HL-60/S4 treated with retinoic acid at 250 ng/mL for 4 days and 3 days (cell line): ENCODE results near the gene MOBP.

Experiments used
- in situ Hi-C: fragments of 300-500 bp; cut with MboI; formaldehyde crosslinking; loops from 2 replicates; pipeline ENCODE4 v1.7.0; 2022; ENCODE audit warnings: low sequenced_read_pairs

Gene MOBP

DNA sequence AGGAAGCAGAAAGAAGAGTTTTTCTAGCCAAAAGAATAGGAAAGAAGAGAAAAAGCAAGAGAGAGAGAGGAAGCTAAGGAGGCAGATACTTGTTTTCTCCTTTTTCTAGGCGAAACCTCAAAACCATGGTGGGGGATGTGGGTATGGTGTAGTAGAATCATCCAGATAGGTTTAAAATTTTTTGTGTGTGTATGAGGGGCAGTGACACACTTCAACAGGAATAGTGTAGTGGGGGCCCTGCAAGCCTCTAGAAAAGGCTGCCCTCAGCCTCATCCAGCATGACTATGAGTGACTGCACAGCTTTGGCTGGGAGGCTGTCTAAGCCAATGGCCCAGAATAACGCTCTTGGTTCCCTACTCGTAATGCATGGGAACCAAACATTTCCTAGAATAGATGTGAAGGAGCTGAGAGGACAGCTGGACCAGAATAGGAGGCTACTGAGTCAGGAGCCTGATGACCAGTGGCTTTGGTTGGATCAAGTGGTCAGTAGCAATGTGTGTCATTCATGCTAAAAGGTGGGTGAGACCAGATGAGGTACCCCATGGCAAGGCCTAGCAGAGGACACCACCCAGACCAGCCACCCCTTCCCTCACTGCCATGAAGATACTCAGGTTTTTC, 24.4 kb downstream of the MOBP start:
- in situ Hi-C loops, result no loop called here

DNA sequence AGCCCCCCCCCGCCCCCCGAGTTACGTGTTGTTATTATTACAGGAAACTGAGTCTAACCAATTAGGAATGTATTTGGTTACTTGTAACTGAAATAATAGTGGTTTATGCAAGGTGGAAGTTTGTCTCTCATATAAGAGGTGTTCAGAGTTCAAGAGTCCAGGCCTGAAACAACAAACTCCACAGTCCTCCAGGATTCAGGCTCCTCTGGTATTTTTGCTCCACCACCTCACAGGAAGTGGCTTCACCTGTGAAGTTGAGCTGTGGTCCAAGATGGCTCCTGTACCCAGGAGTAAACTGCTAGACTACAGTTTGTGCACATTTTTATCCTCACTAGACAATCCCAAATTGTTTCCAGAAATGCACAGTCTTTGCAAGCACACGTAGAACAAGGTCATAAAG, 27.3 kb downstream of the MOBP start:
- in situ Hi-C loops, result no loop called here

DNA sequence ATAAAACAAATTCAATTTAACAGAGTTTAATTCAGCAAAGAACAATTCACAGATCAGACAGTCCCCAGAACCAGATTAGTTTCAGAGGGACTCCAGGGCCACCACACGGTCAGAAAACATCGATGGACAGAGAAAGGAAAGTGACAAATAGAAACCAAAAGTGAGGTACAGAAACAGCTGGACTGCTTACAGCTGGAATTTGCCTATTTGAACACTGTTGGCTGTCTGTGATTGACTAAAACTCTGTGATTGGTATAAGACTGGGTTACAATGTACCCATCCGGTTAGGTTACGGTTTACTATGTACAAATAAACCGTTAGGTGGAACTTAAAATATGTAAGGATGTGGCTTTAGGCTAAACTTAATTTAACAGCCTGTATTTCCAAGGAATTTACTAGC, 30.3 kb downstream of the MOBP start:
- in situ Hi-C loops, result no loop called here

DNA sequence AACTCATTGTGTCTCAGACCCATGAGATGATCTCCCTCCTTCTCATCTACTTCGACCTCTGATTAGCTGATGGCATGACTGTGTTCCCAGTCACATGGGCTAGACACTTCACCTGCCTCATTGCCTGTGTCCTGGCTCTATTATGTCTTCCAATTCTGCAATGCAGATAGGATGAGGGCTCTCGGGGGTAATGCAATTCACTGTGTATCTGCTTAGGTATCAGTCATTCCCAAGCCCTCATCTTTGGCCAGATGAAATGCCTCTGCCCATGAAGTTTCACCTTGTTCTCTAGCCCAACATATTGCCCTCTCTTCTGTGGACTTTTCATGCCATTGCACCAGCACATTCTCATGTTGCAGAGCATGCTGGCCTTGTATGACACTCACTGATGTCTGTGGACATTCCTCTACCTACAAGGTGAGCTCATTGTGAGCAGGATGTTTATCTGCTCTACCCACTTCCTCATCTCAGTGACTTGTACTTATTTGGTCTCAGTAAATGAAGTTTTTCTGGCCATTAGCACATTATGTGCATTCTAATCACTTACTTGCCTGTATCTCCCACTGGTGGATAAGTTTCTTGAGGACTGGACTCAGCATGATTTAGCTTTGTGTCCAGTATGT, 32.3 kb downstream of the MOBP start:
- in situ Hi-C loops, result no loop called here

DNA sequence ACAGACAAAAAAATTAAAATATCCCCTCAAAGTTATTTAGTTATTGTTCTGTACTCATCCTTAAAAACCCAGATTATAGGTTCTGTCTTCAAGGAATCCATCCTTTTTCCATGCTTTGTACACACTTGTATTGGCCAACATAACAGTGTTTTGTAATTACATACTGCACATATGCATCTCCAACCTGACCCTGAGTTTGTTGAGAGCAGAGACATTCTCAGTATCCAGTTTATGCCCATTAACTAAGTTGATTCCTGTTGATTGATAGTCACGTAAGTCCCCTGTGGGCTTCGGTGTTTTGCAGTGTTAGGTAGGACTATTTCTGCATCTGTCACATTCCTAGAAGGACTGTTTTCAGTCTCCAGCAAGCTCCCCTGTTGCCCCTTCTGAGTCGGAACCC, 33.6 kb downstream of the MOBP start:
- in situ Hi-C loops, result no loop called here

DNA sequence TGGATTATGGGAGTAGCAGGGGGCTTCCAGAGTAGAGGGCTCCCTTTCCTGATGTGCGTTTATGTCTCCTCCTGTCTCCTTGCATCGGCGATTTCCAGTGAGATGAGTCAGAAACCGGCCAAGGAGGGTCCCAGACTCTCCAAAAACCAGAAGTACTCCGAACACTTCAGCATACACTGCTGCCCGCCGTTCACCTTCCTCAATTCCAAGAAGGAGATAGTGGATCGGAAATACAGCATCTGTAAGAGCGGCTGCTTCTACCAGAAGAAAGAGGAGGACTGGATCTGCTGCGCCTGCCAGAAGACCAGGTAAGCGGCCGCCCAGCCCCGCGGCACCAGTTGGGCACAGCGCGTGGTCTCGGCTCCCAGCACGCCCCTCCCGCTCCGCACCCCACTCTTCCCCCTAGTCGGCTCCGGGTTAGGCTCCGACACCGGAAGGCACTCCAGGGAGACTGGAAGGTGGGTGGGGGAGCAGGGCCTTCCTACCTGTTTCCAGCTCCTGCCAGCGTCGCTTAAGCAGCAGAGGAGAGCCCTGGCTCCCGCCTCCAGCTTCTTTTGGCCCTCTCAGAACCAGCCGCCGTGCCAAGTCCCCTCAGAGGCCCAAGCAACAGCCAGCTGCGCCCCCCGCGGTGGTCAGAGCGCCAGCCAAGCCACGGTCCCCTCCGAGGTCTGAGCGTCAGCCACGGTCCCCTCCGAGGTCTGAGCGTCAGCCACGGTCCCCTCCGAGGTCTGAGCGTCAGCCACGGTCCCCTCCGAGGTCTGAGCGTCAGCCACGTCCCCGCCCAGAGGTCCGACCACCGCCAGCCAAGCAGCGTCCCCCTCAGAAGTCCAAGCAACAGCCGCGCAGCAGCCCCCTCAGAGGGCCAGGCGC, 34.7 kb downstream of the MOBP start:
- in situ Hi-C loops, result no loop called here

DNA sequence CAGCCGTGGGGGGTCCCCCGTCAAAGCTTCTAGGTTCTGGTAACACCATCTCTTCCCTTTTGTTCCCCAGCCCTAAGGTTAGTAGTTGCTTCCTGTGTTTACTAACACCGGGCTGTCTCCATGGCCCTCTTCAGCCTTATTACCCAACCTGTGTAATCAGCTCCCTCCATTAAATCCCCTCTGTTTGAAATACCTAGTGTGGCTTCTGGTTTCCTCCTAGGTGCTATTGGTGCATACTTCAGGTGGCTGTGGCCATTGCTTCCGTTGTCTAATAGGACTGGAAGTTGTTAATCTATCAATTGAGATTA, 35.3 kb downstream of the MOBP start:
- in situ Hi-C loops, result no loop called here

DNA sequence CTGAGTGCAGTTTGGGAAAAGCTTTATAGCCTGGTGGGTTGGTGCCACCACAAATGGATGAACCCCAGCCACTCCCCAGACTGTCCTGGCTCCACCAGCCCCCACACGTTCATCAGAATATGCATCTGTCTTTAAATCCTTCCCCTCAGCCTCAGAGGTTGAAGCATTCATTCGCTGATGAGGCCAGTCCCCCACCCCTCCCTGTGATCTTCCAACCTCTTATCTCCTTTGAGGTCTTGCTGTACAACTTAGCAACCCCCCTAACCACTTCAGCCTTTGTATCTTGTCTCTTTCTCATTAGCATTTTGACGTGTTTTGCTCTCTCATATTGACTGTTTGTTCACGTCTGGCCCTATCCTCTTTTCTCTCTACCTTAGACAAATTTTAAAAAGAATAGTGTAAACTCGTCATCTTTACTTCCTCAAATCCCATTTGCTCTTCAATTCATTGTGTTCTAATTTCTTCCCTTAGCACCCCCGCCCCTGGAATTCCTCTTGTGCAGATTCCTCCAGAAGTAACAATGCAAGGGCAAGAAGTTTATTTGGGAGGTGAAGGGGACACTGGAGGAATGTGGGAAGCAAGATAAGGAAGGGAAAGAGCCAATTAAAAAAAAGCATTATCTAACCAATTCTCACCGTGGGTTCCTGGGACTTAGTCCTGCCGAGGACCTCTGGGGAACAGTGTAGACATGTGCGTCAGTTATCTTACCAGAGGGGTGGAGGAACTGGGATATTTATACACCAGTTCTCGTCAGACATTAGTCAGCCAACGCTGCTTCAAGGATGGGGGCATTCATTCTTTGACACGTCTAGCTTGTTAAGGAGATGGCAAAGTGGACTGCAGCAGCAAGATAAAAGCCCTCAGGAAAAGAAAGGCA, 38.6 kb downstream of the MOBP start:
- in situ Hi-C loops, result no loop called here

DNA sequence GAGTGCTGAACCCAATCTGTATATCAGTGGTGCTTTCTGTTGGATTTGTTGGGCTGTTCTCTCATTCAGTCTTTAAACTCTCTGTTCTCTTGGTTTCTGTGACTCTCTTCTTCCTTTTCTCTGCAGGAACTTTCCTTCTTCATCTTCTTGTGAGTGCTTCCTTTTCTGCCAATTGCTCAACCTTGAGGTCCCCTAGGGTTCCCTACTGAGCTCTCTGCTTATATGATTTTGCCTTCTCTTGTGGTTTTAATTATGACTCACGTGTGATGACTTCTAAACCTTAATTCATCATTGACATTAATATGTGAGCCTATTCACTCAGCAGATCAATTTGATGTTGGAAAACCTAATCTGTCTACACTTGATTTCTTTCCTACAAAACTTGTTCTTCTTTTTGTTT, 39.4 kb downstream of the MOBP start:
- in situ Hi-C loops, result no loop called here

DNA sequence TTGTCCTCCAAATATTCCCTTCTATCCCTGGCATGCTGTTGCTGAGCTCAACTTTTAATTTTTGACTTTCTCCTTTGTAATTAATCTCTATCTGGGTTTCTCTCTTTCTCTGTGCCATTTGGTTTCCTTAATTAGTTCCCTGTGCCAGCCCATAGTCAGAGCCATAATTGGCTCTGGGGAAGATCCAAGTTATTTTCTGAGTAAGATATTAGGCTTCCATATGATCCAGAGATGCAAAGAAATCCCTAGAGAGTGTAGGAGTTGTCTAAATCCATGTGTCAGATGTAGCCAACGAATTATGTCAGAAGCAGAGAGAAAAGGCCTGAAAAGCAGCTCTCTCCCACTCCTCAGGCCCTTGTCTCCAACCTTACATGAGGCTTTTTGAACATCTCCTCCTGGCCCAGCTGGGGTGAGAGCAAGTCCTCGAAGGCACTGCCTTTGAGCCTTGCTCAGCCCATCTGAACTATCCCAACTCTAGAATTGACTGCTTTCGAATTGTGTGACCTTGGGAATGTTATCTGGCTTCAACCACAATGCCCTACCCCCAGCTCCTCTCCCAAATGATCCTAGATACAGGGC, 46.4 kb downstream of the MOBP start:
- in situ Hi-C loops, result no loop called here

DNA sequence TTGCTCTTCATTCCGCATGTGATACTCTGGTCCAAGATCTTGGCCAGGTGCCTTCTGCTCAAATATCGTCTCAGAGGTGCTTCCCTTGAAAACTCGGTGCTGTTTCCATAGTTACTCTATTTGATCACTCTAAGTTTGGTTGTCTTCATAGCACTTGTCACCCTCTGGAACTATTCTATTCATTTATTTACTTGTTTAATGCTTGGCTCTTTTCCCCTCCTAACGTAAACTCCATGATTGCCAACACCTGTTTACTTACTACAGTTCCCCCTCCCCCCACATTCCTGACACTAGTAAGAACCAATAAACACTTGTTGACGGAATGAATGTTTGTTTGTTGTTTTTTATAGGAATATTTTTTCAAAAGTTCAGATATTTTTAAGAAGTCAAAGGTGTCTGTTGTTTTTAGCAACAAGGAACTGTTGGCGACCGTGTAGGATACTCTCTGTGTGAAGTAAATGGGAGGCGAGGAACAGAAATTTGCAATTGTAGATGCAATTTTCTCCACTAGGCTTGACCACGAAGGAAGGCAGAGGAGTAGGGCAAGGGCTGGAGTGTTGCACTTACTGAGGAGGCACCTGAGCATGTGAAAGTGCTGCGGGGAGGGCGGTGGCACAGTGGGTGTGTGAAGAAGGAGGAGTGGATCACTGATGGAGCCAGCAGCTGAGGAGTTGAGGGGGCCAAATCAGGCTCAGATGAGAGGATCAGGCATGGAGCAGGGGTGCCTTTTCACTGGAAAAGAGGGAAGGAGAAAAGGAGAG, 48.4 kb downstream of the MOBP start:
- in situ Hi-C loops, result no loop called here

DNA sequence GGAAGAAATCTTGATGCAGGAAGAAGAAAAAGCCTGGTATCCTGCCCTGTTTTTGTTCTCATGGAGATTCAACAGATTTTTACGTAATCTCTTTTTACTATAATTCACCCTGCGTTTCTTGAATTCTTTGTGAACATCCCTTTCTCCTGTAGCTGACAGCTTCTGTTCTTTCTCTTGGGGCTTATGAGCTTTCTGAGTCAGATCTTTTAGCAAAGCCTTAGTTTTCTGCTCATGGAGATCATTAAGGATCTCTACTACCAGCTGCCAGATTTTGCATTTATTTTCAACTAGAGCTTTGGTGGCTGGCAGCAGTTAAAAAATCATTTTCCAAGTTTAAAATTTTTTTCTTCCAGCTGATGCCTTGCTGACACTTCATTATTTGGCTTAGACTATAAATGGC, 51.6 kb downstream of the MOBP start:
- in situ Hi-C loops, result no loop called here

DNA sequence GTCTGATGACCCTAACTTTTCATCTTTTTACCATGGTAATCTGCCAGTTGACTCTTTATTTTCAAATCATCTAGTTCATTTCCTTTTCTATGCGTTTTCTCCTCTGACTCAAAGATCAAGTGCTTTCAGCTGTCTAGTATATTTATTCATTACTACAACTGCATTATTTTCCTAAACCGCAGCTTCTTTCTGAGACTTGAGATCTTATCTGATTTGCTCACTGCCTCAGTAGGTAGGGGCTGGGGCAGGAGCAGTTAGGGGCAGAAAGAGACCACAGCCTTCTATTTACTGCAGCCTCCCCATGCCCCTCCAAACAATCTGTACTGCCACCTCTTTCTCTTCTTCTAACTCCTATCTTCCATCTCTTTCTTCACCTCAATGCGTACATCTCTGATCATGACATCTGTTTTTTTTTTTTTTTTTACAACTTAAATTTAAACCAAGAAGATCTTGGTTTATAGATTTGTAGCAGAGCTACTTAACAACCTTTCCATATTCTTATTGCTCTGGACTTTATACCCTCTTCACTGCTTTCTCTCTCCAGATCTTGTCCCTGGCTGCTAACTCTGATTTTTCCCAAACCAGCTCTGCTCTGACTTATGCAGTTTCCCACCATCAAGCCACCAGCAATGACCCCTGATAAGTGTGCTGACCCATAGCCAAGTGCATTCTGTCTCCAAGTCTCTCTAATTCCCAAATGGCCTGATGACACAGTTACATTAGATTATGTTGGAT, 52.2 kb downstream of the MOBP start:
- in situ Hi-C loops, result no loop called here

DNA sequence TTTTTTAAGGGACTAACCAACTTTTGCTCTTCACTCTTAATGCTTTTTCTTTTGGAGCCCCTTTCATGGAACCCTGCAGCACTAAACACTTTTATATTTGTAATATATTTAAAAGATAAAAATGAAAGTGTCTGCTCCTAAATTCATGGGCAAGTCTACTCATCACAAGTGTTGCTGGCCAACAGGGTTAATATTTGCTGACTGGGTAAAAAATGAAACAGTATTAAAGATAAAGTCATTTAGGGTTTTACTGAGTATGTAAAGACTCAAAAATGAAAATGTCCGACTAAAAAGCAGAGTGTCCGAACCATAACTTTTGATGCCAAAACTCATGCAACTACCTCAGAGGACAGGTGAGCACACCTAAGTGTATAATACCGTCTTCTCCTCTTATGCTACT, 54.0 kb downstream of the MOBP start:
- in situ Hi-C loops, result no loop called here

DNA sequence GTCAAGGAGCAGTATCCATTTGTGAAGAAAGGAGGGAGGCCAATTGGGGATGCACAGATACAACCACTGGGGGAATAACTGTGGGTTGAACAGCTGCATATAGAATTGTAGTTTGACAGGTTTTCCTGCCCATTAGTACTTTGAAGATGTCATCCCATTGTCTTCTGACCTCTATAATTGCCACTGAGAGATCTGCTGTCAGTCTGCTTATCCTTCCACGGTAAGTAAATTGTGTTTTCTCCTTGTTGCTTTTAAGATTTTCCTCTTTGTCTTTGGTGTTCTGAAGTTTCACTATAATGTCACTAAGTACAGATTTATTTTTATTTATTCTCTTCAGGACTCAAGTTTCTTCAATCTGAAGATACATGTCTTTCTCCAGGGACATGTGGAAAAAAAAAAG, 56.6 kb downstream of the MOBP start:
- in situ Hi-C loops, result no loop called here

DNA sequence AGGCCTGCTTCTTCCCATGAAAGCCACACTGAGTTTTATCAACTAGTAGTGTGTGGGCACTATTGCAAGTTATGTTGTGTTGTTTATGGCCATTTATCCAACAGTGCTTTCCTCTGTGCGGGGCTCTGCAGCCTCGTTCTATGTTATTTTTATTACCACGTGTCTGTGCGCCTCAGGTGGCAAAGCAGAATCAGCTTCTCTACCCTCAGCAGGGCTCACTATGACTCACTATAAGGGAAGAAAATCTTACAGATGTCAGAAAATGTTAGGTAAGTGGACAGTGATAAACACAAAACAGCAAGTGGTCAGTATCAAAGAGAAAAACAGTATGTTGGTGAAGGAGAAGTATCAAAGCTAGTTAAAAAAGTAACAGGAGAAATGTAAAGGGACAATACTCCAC, 61.4 kb downstream of the MOBP start:
- in situ Hi-C loops, result no loop called here

DNA sequence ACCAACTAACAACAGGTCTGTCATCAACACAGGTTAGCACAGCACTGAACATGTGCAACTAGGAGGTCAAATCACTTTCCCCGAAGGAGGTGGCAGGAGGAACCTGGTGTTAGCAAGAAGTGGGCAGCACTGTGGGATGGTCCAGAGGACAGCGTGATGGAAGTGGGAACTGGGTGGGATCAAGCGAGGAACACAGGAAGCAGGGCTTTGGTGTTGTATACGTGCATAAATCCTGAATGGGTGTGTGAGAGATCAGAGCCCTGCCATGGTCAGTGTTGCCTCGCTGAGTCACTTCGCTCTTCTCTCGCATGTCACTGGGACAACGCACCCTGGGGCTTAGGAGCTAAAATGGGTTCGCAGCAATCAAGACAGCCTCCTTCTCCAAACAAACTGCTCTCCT, 62.1 kb downstream of the MOBP start:
- in situ Hi-C loops, result no loop called here

DNA sequence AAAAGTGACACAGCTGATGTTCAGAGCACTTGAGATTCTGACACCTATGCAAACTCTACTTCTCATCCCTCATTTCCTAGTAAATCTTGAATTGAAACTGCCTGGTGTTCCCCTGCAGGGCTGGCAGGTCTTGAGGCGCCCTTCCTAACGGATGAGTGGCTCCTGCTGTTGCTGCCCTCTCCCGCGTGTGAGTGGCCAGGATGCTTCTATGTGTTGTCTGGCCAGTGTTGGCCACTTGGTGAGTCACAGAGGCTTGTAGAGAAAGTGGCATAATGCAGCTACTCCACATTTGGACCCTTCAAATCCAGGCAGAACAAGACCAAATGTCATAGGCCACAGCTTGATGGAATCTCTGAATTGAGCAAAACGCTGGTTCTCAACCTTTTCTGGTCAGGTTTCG, 63.6 kb downstream of the MOBP start:
- in situ Hi-C loops, result no loop called here

DNA sequence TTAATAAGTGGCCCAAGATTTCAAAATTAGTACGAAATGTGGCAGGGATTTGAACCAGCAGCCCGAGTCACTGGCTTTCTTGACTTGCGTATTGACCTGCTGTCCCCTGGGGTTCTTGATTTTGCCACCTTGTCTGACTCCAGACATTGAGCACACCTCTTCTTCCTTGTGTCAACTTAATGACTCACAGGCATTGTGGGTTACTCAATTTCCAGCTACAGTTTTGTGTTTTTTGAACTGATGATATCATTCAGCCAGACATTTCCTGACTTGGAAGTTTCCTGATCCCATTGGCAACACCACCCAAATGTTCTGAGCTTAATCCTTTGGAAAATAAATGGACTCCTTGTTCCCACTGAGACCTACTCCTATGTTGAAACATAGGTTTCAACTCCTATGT, 64.2 kb downstream of the MOBP start:
- in situ Hi-C loops, result no loop called here

DNA sequence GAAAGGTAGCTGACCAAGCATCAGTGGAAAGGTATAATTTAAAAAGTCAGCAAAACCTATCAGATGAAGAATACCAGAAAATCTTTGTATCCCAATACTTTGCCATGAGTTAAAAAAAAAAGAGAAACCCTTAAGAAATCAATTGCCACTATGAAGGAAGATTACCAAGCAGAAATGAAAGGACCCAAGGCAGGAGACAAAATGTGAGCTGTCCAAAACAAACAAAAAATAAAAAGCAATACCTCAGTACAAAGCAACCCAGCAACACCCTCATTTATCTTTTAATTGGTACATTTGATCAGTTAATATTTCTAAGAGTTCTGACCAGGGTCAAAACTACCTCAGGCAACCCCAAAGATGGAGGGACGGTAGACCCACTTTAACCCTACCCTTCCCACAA, 65.3 kb downstream of the MOBP start:
- in situ Hi-C loops, result no loop called here
